Keratinocyte (primary cell): ENCODE measurements around the gene LRRC18. TPM values are rescaled to one million over a fixed set of nuclear protein-coding genes. Genes with fewer than 3 reads are reported as not detected.

Experiments
- DNase-seq: peaks from one replicate; pipeline ENCODE4 v3.0.0-alpha.2; 2011; ENCODE audit warnings: low read depth, missing footprints, low spot score
- FAIRE-seq: peaks from 2 replicates; lab custom pipeline; 2011; peaks lifted over from hg19 to GRCh38; lab: Jason Lieb, UNC
- H2AFZ ChIP-seq: 2 replicates; pipeline ENCODE4 v1.6.0; 2012; ENCODE audit warnings: low read length, control low read depth, inconsistent platforms; ENCODE audit not compliant: control insufficient read depth
- H3K27ac ChIP-seq: 2 replicates; pipeline ENCODE4 v1.5.1; 2011; ENCODE audit warnings: low read length; ENCODE audit not compliant: control insufficient read depth, insufficient read depth
- H3K27me3 ChIP-seq: 3 replicates; pipeline ENCODE4 v1.6.0; 2011; ENCODE audit warnings: low read length; ENCODE audit not compliant: control insufficient read depth, insufficient read depth; ENCODE audit errors: extremely low read depth
- H3K36me3 ChIP-seq, 2 experiments: 2 replicates in 1 of 2; 3 replicates in 1 of 2; pipeline ENCODE4 v1.5.1; 2011; ENCODE audit warnings: low read length in 2 of 2, mild to moderate bottlenecking in 1 of 2; ENCODE audit not compliant: control insufficient read depth in 2 of 2, insufficient read depth in 2 of 2; ENCODE audit errors: extremely low read depth in 1 of 2
- H3K4me1 ChIP-seq: 3 replicates; pipeline ENCODE4 v1.5.1; 2011; ENCODE audit warnings: low read length; ENCODE audit not compliant: control insufficient read depth, insufficient read depth; ENCODE audit errors: extremely low read depth
- H3K4me2 ChIP-seq: 3 replicates; pipeline ENCODE4 v1.6.0; 2011; ENCODE audit warnings: low read depth, low read length; ENCODE audit not compliant: control insufficient read depth, insufficient read depth; ENCODE audit errors: extremely low read depth
- H3K4me3 ChIP-seq, 3 experiments: fragments of 200-600 bp in 1 of 3; sonication (generic) in 1 of 3; 2 replicates in 2 of 3; 3 replicates in 1 of 3; pipeline ENCODE4 v1.5.1; 2011 to 2016; ENCODE audit warnings: low read length in 3 of 3, mild to moderate bottlenecking in 3 of 3, control low read depth in 2 of 3, inconsistent platforms in 1 of 3, low read depth in 1 of 3, mixed read lengths in 1 of 3, mixed run types in 1 of 3, moderate library complexity in 1 of 3; ENCODE audit not compliant: control insufficient read depth in 2 of 3, insufficient read depth in 2 of 3; ENCODE audit errors: extremely low read depth in 1 of 3
- H3K79me2 ChIP-seq: 2 replicates; pipeline ENCODE4 v1.6.0; 2012; ENCODE audit warnings: low read length; ENCODE audit not compliant: control insufficient read depth, insufficient read depth
- H3K9ac ChIP-seq: 3 replicates; pipeline ENCODE4 v1.6.0; 2011; ENCODE audit warnings: low read length; ENCODE audit not compliant: control insufficient read depth, insufficient read depth; ENCODE audit errors: extremely low read depth
- H3K9me1 ChIP-seq: 3 replicates; pipeline ENCODE4 v1.6.0; 2011; ENCODE audit warnings: low read length; ENCODE audit not compliant: control insufficient read depth, insufficient read depth; ENCODE audit errors: extremely low read depth
- H3K9me3 ChIP-seq: 2 replicates; pipeline ENCODE4 v1.5.1; 2012; ENCODE audit warnings: low read depth, low read length; ENCODE audit not compliant: control insufficient read depth
- H4K20me1 ChIP-seq: 3 replicates; pipeline ENCODE4 v1.6.0; 2011; ENCODE audit warnings: low read length; ENCODE audit not compliant: control insufficient read depth, insufficient read depth; ENCODE audit errors: extremely low read depth
- EZH2 ChIP-seq: IDR thresholded peaks from one replicate; pipeline ENCODE4 v1.6.1; 2012; ENCODE audit warnings: inconsistent platforms, mild to moderate bottlenecking, low read length, moderate library complexity
- dilution Hi-C: fragments of 300-500 bp; cut with MboI; formaldehyde crosslinking; loops from one replicate; pipeline ENCODE4 v1.7.0; 2020; ENCODE audit warnings: low sequenced_read_pairs; ENCODE audit not compliant: extremely low pct_ligation_motif_present
- polyA plus RNA-seq, 5 experiments: library from polyadenylated mRNA; depleted of rRNA in 3 of 5; stranded (reverse) in 3 of 5; stranded (forward) in 1 of 5; unstranded in 1 of 5; fragments of >200 nt; gene quantifications; 1 replicate in 1 of 5; 2 replicates in 3 of 5; 3 replicates in 1 of 5; pipeline versions ENCODE4 v1.2.1 to v1.2.3, GENCODE V29; 2011 to 2012; ENCODE audit warnings: missing spikeins in 2 of 5, low read depth in 1 of 5, low replicate concordance in 1 of 5
- TF ChIP-seq, protein P1 (sequence below), 3 experiments: IDR thresholded peaks in 1 of 3; conservative IDR thresholded peaks in 1 of 3; optimal IDR thresholded peaks in 1 of 3; 2 replicates in 2 of 3; 3 replicates in 1 of 3; pipeline versions ENCODE3 to v1.5.1; 2011; ENCODE audit warnings: low read length in 3 of 3, mild to moderate bottlenecking in 3 of 3, moderate library complexity in 2 of 3, control low read depth in 1 of 3, inconsistent platforms in 1 of 3; ENCODE audit not compliant: insufficient read depth in 2 of 3; ENCODE audit errors: extremely low read depth in 1 of 3

LRRC18 gene
- polyA plus RNA-seq, 1 donor (not counting 4 experiments of a cell fraction or from before 2014, with no cell fraction given), result not detected

GRCh38 chr10:48958598-48959190 is 19.1 kb upstream of the LRRC18 start:
- Histone ChIP-seq H3K36me3 (no peaks in the 10 kb centered on the region), H3K9ac (no peak overlapping the region), H3K4me3 (no peak overlapping the region), H4K20me1 (no peaks in the 10 kb centered on the region), H3K4me2 (no peak overlapping the region), H3K4me1 (no peaks in the 10 kb centered on the region), H3K79me2 (no peaks in the 10 kb centered on the region), H3K9me3 (no peaks in the 10 kb centered on the region), H3K27me3 (no peaks in the 10 kb centered on the region), H3K9me1 (no peaks in the 10 kb centered on the region), H2AFZ (no peak overlapping the region), H3K27ac (no peak overlapping the region)
- dilution Hi-C loops, result no loop called here
- no peak for DNase-seq
- TF ChIP-seq, protein P1, sequence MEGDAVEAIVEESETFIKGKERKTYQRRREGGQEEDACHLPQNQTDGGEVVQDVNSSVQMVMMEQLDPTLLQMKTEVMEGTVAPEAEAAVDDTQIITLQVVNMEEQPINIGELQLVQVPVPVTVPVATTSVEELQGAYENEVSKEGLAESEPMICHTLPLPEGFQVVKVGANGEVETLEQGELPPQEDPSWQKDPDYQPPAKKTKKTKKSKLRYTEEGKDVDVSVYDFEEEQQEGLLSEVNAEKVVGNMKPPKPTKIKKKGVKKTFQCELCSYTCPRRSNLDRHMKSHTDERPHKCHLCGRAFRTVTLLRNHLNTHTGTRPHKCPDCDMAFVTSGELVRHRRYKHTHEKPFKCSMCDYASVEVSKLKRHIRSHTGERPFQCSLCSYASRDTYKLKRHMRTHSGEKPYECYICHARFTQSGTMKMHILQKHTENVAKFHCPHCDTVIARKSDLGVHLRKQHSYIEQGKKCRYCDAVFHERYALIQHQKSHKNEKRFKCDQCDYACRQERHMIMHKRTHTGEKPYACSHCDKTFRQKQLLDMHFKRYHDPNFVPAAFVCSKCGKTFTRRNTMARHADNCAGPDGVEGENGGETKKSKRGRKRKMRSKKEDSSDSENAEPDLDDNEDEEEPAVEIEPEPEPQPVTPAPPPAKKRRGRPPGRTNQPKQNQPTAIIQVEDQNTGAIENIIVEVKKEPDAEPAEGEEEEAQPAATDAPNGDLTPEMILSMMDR (optimal IDR thresholded peaks at IDR 0.05 in 1 of 3, IDR thresholded peaks at IDR 0.05 in 1 of 3, conservative IDR thresholded peaks at IDR 0.05 in 1 of 3; ENCODE audit: extremely low read depth in 1 of 3, insufficient read depth in 2 of 3, low read length in 3 of 3), result no peak
- no peak for TF ChIP-seq EZH2
- no peak for FAIRE-seq

DNA sequence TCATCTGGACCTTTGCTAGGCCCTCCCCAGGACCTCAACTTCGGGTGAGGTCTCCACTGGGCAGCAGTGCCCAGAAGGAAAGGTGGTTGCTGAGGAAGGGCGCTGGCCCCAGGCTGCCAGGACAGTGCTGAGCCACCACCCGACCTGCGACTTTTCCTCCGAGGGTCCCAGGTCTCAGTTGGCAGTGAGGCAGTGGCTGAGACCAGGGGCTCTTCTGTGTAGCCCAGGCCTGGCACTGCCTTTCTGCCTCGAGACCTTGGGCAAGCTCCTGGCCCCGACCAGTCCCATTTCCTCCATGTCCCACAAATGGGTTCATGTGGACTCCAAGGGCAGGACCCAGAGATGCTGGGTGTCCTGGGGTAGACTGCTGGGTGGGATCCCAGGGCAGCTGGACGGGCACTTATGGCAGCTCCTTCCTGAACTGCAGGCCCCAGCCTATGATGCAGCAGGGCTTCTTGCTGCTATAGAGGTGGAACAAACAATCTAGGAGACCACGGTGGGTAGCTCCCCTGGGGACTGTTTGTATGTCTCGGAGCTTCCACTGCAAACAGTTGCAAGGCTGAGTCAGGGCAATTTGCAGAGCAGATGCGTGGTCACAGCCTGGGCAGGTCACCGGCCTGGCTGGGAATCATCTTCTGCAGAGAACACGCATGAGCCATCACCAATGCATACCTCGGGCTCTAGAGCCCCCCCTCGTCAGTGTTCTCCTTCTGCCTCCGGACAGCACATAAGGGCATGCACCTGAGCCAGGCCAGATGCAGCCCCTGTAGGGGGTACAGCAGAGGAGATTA is 17.9 kb upstream of the LRRC18 start:
- Histone ChIP-seq H4K20me1 (no peaks in the 10 kb centered on the region), H3K36me3 (no peaks in the 10 kb centered on the region), H2AFZ (no peak overlapping the region), H3K9me1 (no peaks in the 10 kb centered on the region), H3K4me1 (no peaks in the 10 kb centered on the region), H3K9ac (no peak overlapping the region), H3K27me3 (no peaks in the 10 kb centered on the region), H3K4me3 (no peak overlapping the region), H3K79me2 (no peaks in the 10 kb centered on the region), H3K4me2 (no peak overlapping the region), H3K9me3 (no peaks in the 10 kb centered on the region), H3K27ac (no peak overlapping the region)
- FAIRE-seq (no peak), DNase-seq (no peak)
- dilution Hi-C loops, result no loop called here
- TF ChIP-seq EZH2, result no peak
- TF ChIP-seq, protein P1 (optimal IDR thresholded peaks at IDR 0.05 in 1 of 3, IDR thresholded peaks at IDR 0.05 in 1 of 3, conservative IDR thresholded peaks at IDR 0.05 in 1 of 3; ENCODE audit: extremely low read depth in 1 of 3, insufficient read depth in 2 of 3, low read length in 3 of 3), result no peak
